B cell (primary cell): ENCODE data around the gene ARHGAP15. TPM values are rescaled to one million over a fixed set of nuclear protein-coding genes. Genes with fewer than 3 reads are reported as not detected.

Experiments used
- ATAC-seq: fragments of 200-7000 bp; cut with Tn5 transposase; one replicate; pipeline ENCODE4 v1.10.0; 2021; ENCODE audit warnings: low read depth, mild to moderate bottlenecking, moderate number of reproducible peaks, moderate library complexity
- CTCF ChIA-PET: fragments of 350-600 bp; sonication (Branson Sonifier 250); formaldehyde crosslinking; loops from one replicate; lab custom pipeline; 2021; ENCODE audit warnings: antibody characterized with exemption, inconsistent platforms; lab: Charles Lee
- POLR2A ChIA-PET: fragments of 350-600 bp; sonication (Branson Sonifier 250); formaldehyde crosslinking; loops from one replicate; lab custom pipeline; 2021; ENCODE audit warnings: antibody characterized with exemption; lab: Charles Lee
- DNase-seq: peaks from one replicate; pipeline ENCODE4 v3.0.0; 2013
- H2AFZ ChIP-seq: 2 replicates; pipeline ENCODE4 v1.6.1; 2012; ENCODE audit warnings: mild to moderate bottlenecking, low read depth, low read length; ENCODE audit not compliant: insufficient read depth, poor library complexity, severe bottlenecking
- H3K27ac ChIP-seq, 2 donors: 1 replicate in 1 of 2; 2 replicates in 1 of 2; pipeline ENCODE4 v1.5.1; 2012 to 2013; ENCODE audit warnings: low read length in 2 of 2, mild to moderate bottlenecking in 2 of 2, moderate library complexity in 1 of 2
- H3K27me3 ChIP-seq, 4 experiments: fragments of 200-600 bp in 1 of 4; sonication (generic) in 1 of 4; replicated peaks in 1 of 4; 1 replicate in 2 of 4; 2 replicates in 2 of 4; pipeline versions ENCODE4 v1.6.1 to v1.7.0; 2013 to 2016; ENCODE audit warnings: low read length in 3 of 4, mild to moderate bottlenecking in 2 of 4, mixed read lengths in 1 of 4, moderate library complexity in 1 of 4; ENCODE audit not compliant: insufficient read depth in 4 of 4, control insufficient read depth in 3 of 4; ENCODE audit errors: control extremely low read depth in 1 of 4
- H3K36me3 ChIP-seq, 2 experiments: replicated peaks in 1 of 2; 1 replicate in 1 of 2; 2 replicates in 1 of 2; pipeline versions ENCODE4 v1.6.1 to v1.7.1; 2013; ENCODE audit warnings: low read length in 1 of 2; ENCODE audit not compliant: insufficient read depth in 2 of 2, control insufficient read depth in 1 of 2; ENCODE audit errors: control extremely low read depth in 1 of 2, extremely low read depth in 1 of 2
- H3K4me1 ChIP-seq, 2 donors: fragments of 200-600 bp in 1 of 2; sonication (generic) in 1 of 2; 1 replicate in 1 of 2; 2 replicates in 1 of 2; pipeline versions ENCODE4 v1.5.1 to v1.6.1; 2013 to 2017; ENCODE audit warnings: low read length in 2 of 2; ENCODE audit not compliant: control insufficient read depth in 2 of 2, insufficient read depth in 2 of 2
- H3K4me2 ChIP-seq: replicated peaks from 2 replicates; pipeline ENCODE3; 2012; ENCODE audit warnings: mild to moderate bottlenecking, low read depth, low read length; ENCODE audit not compliant: poor library complexity, severe bottlenecking
- H3K4me3 ChIP-seq, 5 experiments: fragments of 200-600 bp in 1 of 5; sonication (generic) in 1 of 5; 1 replicate in 3 of 5; 2 replicates in 2 of 5; pipeline versions ENCODE4 v1.5.1 to v1.7.0; 2011 to 2016; ENCODE audit warnings: low read length in 4 of 5, mild to moderate bottlenecking in 4 of 5, low read depth in 2 of 5, control low read depth in 1 of 5, moderate library complexity in 1 of 5; ENCODE audit not compliant: insufficient read depth in 1 of 5; ENCODE audit errors: control extremely low read depth in 1 of 5, extremely low read depth in 1 of 5
- H3K79me2 ChIP-seq: fragments of 200-600 bp; sonication (generic); one replicate; pipeline ENCODE4 v1.6.0; 2016; ENCODE audit warnings: low read length; ENCODE audit not compliant: control insufficient read depth, insufficient read depth
- H3K9ac ChIP-seq: fragments of 200-600 bp; sonication (generic); 2 replicates; pipeline ENCODE4 v1.6.1; 2017; ENCODE audit warnings: mild to moderate bottlenecking, low read length, moderate library complexity
- H3K9me3 ChIP-seq, 3 donors: one replicate each; pipeline versions ENCODE4 v1.6.1 to v1.7.1; 2013; ENCODE audit warnings: low read length in 2 of 3; ENCODE audit not compliant: control insufficient read depth in 2 of 3, insufficient read depth in 1 of 3; ENCODE audit errors: control extremely low read depth in 1 of 3
- H4K20me1 ChIP-seq: 2 replicates; pipeline ENCODE4 v1.6.0; 2012; ENCODE audit warnings: mild to moderate bottlenecking, low read length; ENCODE audit not compliant: insufficient read depth, control insufficient read depth, poor library complexity, severe bottlenecking
- H3K27ac Mint-ChIP-seq: one replicate; pipeline ENCODE4 v1.8.0; 2021; ENCODE audit warnings: mixed read lengths
- H3K27me3 Mint-ChIP-seq: one replicate; pipeline ENCODE4 v1.8.0; 2021; ENCODE audit warnings: mixed read lengths
- H3K4me1 Mint-ChIP-seq: one replicate; pipeline ENCODE4 v1.8.0; 2021; ENCODE audit warnings: mixed read lengths
- H3K4me3 Mint-ChIP-seq: one replicate; pipeline ENCODE4 v1.8.0; 2021; ENCODE audit warnings: mixed read lengths
- H3K9me3 Mint-ChIP-seq: one replicate; pipeline ENCODE4 v1.8.0; 2022; ENCODE audit warnings: mixed read lengths; ENCODE audit not compliant: insufficient read depth
- EZH2 ChIP-seq: IDR thresholded peaks from 2 replicates; pipeline ENCODE4 v1.6.1; 2012; ENCODE audit warnings: borderline replicate concordance, low read depth, mild to moderate bottlenecking, moderate library complexity, low read length; ENCODE audit not compliant: insufficient read depth, poor library complexity, severe bottlenecking
- WGBS: methylation state at CpG from one replicate; pipeline ENCODE4 v1.1.5; 2013; ENCODE audit warnings: missing lambda C conversion rate; ENCODE audit not compliant: insufficient coverage; 5-methylcytosine and 5-hydroxymethylcytosine counted together
- intact Hi-C: fragments of 100-400 bp; cut with micrococcal nuclease; formaldehyde crosslinking; loops from one replicate; pipeline ENCODE4 v1.10.0; 2022
- polyA plus RNA-seq: library from polyadenylated mRNA; depleted of rRNA; stranded (reverse); fragments of >200 nt; gene quantifications from 2 replicates; pipeline ENCODE4 v1.2.3, GENCODE V29; 2012
- total RNA-seq, 2 donors: library from RNA; stranded (reverse); fragments of 120-200 nt in 1 of 2; gene quantifications; 1 replicate in 1 of 2; 2 replicates in 1 of 2; pipeline versions ENCODE4 v1.2.3 to v1.2.4, GENCODE V29; 2013 to 2022
- TF ChIP-seq, protein P1 (sequence below): fragments of 200-600 bp; IDR thresholded peaks from one replicate; pipeline ENCODE4 v1.8.0; 2022; ENCODE audit warnings: antibody characterized with exemption, mild to moderate bottlenecking

Gene ARHGAP15
- total and polyA plus RNA-seq, 2 donors (not counting 1 experiment from before 2014, with no cell fraction given): 58.6 to 187 TPM

DNA sequence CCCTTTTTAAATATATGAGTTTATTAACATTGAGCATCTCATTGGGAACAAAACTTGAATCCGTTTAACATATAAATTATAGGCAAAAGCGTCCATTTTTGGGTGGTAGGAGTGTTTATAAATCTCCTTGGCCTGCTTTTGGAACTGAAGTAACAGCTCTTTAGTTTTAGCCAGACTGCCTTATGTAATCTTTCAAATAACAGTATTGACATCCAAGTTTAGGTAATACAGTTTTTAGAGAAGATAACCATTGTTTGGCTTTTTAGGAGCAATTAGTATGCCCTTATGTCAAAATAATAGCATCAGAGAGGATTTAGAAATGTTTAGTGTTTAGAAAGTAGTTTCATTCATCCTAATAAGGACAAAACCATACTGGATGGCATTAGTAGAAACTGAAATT lies 361.9 kb downstream of the ARHGAP15 start:
- no peaks in the 10 kb centered on the region for H3K27me3 ChIP-seq
- no peaks in the 10 kb centered on the region for H3K79me2 ChIP-seq
- no peak for DNase-seq
- intact Hi-C loops: no loop called here
- no peak for ATAC-seq
- H3K9me3 Mint-ChIP-seq: peaks cover 4% of the 10 kb centered on the region
- WGBS: no CpG with 5 or more reads among the region's 2 CpGs
- H3K27ac ChIP-seq: no peak overlapping the region
- TF ChIP-seq, protein P1, sequence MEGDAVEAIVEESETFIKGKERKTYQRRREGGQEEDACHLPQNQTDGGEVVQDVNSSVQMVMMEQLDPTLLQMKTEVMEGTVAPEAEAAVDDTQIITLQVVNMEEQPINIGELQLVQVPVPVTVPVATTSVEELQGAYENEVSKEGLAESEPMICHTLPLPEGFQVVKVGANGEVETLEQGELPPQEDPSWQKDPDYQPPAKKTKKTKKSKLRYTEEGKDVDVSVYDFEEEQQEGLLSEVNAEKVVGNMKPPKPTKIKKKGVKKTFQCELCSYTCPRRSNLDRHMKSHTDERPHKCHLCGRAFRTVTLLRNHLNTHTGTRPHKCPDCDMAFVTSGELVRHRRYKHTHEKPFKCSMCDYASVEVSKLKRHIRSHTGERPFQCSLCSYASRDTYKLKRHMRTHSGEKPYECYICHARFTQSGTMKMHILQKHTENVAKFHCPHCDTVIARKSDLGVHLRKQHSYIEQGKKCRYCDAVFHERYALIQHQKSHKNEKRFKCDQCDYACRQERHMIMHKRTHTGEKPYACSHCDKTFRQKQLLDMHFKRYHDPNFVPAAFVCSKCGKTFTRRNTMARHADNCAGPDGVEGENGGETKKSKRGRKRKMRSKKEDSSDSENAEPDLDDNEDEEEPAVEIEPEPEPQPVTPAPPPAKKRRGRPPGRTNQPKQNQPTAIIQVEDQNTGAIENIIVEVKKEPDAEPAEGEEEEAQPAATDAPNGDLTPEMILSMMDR: no peak
- TF ChIP-seq EZH2: no peak
- no peak overlapping the region for H2AFZ ChIP-seq
- POLR2A ChIA-PET: no interaction called here
- H3K4me3 Mint-ChIP-seq: no peak overlapping the region
- no peak overlapping the region for H3K4me2 ChIP-seq
- peaks cover 0 to 1% (median 0%) of the 10 kb centered on the region in 3 donors for H3K9me3 ChIP-seq
- no peak overlapping the region for H3K27ac Mint-ChIP-seq
- CTCF ChIA-PET: no interaction called here
- H3K4me1 ChIP-seq: no peaks in the 10 kb centered on the region
- no peaks in the 10 kb centered on the region for H3K27me3 Mint-ChIP-seq
- peaks cover 20 to 35% of the 10 kb centered on the region in 2 experiments for H3K36me3 ChIP-seq
- peaks cover 10% of the 10 kb centered on the region for H4K20me1 ChIP-seq
- no peak overlapping the region for H3K9ac ChIP-seq
- peaks cover 13% of the 10 kb centered on the region for H3K4me1 Mint-ChIP-seq
- no peak overlapping the region for H3K4me3 ChIP-seq

- H3K4me3 ChIP-seq: no peak overlapping the region
Observed at GRCh38 chr2:143493339-143493738, 364.1 kb downstream of the ARHGAP15 start.

More at GRCh38 chr2:143493339-143493738, 364.1 kb downstream of the ARHGAP15 start:
- peaks cover 19% of the 10 kb centered on the region for H4K20me1 ChIP-seq
- no peak for ATAC-seq
- Mint-ChIP-seq H3K27ac (no peak overlapping the region), H3K4me1 (peaks cover 21% of the 10 kb centered on the region), H3K4me3 (no peak overlapping the region), H3K27me3 (no peaks in the 10 kb centered on the region), H3K9me3 (peaks cover 4% of the 10 kb centered on the region)
- no peak for DNase-seq
- ChIA-PET CTCF (no interaction called here), POLR2A (no interaction called here)
- WGBS: 100% methylated on average over 1 of the region's 1 CpG
- no peak overlapping the region for H2AFZ ChIP-seq
- intact Hi-C loops: no loop called here
- no peak overlapping the region for H3K4me2 ChIP-seq
- peaks cover 0 to 1% (median 0%) of the 10 kb centered on the region in 3 donors for H3K9me3 ChIP-seq
- H3K9ac ChIP-seq: no peak overlapping the region
- no peaks in the 10 kb centered on the region for H3K27me3 ChIP-seq
- no peak for TF ChIP-seq EZH2
- TF ChIP-seq, protein P1: no peak
- peaks cover 21 to 28% of the 10 kb centered on the region in 2 experiments for H3K36me3 ChIP-seq
- no peaks in the 10 kb centered on the region for H3K4me1 ChIP-seq
- no peak overlapping the region for H3K27ac ChIP-seq
- H3K79me2 ChIP-seq: no peaks in the 10 kb centered on the region
